Measurements from ENCODE around the gene BCL7B. TPM values are rescaled to one million over a fixed set of nuclear protein-coding genes. Genes with fewer than 3 reads are reported as not detected.

BCL7B gene
- total and polyA plus RNA-seq, 2 of the 13 experiments (the other 11 are each of a cell fraction or from before 2014, with no cell fraction given): 24.3 to 38.2 TPM

- 0 out of 2 replicates have a peak, but pooled peaks have one; percentile 21 for TF ChIP-seq ZNF703 (CRISPR knock-in tag; IDR thresholded peaks at IDR 0.05; ENCODE audit: borderline replicate concordance)
- no peak for TF ChIP-seq IRF1 (CRISPR knock-in tag; IDR thresholded peaks at IDR 0.05; ENCODE audit: low read depth)
- TF ChIP-seq ARID5B (CRISPR knock-in tag; IDR thresholded peaks at IDR 0.05): no peak
- no peak for TF ChIP-seq KLF6 (CRISPR knock-in tag; IDR thresholded peaks at IDR 0.05)
- no peak for TF ChIP-seq ZNF205 (CRISPR knock-in tag; IDR thresholded peaks at IDR 0.05)
- no peak for TF ChIP-seq DBP (CRISPR knock-in tag; IDR thresholded peaks at IDR 0.05; ENCODE audit: not compliant biosample characterization)
- TF ChIP-seq ZNF224 (CRISPR knock-in tag; IDR thresholded peaks at IDR 0.05): 0 out of 2 replicates have a peak, but pooled peaks have one; percentile 51
- no peak for TF ChIP-seq PRPF4 (IDR thresholded peaks at IDR 0.05; ENCODE audit: low read depth, low read length, poor library complexity, severe bottlenecking)
- TF ChIP-seq IRX3 (CRISPR knock-in tag; IDR thresholded peaks at IDR 0.05; ENCODE audit: borderline replicate concordance, low read depth): no peak
- no peak; the same call in 1 of the 2 replicates for TF ChIP-seq ZNF138 (CRISPR knock-in tag; IDR thresholded peaks at IDR 0.05; ENCODE audit: low read depth)
- no peak for TF ChIP-seq SNAPC5 (CRISPR knock-in tag; IDR thresholded peaks at IDR 0.05; ENCODE audit: borderline replicate concordance)
- no peak for TF ChIP-seq SUZ12 (IDR thresholded peaks at IDR 0.05; ENCODE audit: low read depth, low read length)
- no peak for TF ChIP-seq NFE2 (CRISPR knock-in tag; IDR thresholded peaks at IDR 0.05)
- no peak for TF ChIP-seq GTF3A (CRISPR knock-in tag; conservative IDR thresholded peaks at IDR 0.05)
- no peak for TF ChIP-seq RBM39 (IDR thresholded peaks at IDR 0.05; ENCODE audit: low read depth, low read length, poor library complexity, severe bottlenecking)
- no peak for TF ChIP-seq LRRFIP1 (CRISPR knock-in tag; conservative IDR thresholded peaks at IDR 0.05)
- TF ChIP-seq IKZF5 (CRISPR knock-in tag; IDR thresholded peaks at IDR 0.05): no peak
- no peak for TF ChIP-seq ZNF274 (CRISPR knock-in tag; IDR thresholded peaks at IDR 0.05)
- TF ChIP-seq AKAP8 (CRISPR knock-in tag; IDR thresholded peaks at IDR 0.05): no peak
Measured at GRCh38 chr7:73577627-73578341, 20.3 kb upstream of the BCL7B start (continued).
